Measurements from ENCODE around the gene BBS9.

The BBS9 gene

DNA sequence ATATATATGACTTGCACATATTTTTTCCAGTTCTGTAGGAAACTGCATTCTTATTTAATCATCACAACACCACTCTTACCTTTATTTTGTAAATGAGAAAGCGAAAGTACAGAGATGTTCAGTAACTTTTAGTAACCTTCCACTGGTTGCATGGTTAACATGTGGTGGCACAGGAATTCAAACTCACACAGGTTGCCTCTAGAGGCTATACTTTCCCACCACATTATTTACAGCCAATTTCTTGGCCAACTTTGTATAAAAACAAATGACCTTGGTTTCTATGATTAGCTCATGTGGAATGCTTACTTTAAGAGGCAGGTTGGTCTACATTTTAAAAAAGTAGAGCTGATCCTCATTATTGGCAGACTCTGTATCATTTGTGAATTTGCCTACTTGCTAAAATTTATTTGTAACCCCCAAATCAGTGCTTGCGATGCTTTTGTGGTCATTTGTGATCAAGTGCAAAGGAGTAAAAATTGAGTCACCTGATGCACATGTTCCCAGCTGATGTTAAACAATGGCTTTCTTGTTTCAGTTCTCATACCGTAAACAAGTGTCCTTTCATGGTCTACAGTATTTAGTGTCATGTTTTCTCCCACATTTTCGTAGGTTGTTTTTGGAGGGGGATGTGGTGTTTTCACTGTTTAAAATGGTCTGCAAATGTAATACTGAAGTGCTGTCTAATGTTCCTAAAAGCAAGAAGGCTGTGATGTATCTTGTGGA, 14.8 kb downstream of the BBS9 start:
- TF ChIP-seq EZH2 (IDR thresholded peaks at IDR 0.05) (no peak), POLR2AphosphoS5 (IDR thresholded peaks at IDR 0.05; ENCODE audit: borderline replicate concordance, low read depth, low read length) (no peak), FOXP2 (optimal IDR thresholded peaks at IDR 0.05; ENCODE audit: control extremely low read depth, extremely low read length, insufficient read depth) (no peak)
- Histone ChIP-seq H3K27ac (no peak overlapping the region), H3K4me3 (no peak overlapping the region), H3K36me3 (ENCODE audit: insufficient read depth, low read length) (no peaks in the 10 kb centered on the region), H3K9me3 (ENCODE audit: low read depth, low read length) (no peaks in the 10 kb centered on the region), H3K9ac (ENCODE audit: insufficient read length) (no peak overlapping the region)
- no peak for DNase-seq (ENCODE audit: low read depth, low spot score)

GRCh38 chr7:33145156-33145555, 15.8 kb downstream of the BBS9 start:
- no peak for DNase-seq (ENCODE audit: low read depth, low spot score)
- H3K4me3 ChIP-seq = no peak overlapping the region
- no peak overlapping the region for H3K27ac ChIP-seq
- no peak for TF ChIP-seq FOXP2 (optimal IDR thresholded peaks at IDR 0.05; ENCODE audit: control extremely low read depth, extremely low read length, insufficient read depth)
- no peak for TF ChIP-seq EZH2 (IDR thresholded peaks at IDR 0.05)
- no peak for TF ChIP-seq POLR2AphosphoS5 (IDR thresholded peaks at IDR 0.05; ENCODE audit: borderline replicate concordance, low read depth, low read length)
- no peaks in the 10 kb centered on the region for H3K9me3 ChIP-seq (ENCODE audit: low read depth, low read length)
- no peak overlapping the region for H3K9ac ChIP-seq (ENCODE audit: insufficient read length)
- no peaks in the 10 kb centered on the region for H3K36me3 ChIP-seq (ENCODE audit: insufficient read depth, low read length)

GRCh38 chr7:33152087-33152486, 22.7 kb downstream of the BBS9 start:
- no peaks in the 10 kb centered on the region for H3K9me3 ChIP-seq (ENCODE audit: low read depth, low read length)
- TF ChIP-seq POLR2AphosphoS5 (IDR thresholded peaks at IDR 0.05; ENCODE audit: borderline replicate concordance, low read depth, low read length) (no peak), EZH2 (IDR thresholded peaks at IDR 0.05) (no peak), FOXP2 (optimal IDR thresholded peaks at IDR 0.05; ENCODE audit: control extremely low read depth, extremely low read length, insufficient read depth) (no peak)
- no peak overlapping the region for H3K4me3 ChIP-seq
- no peak overlapping the region for H3K27ac ChIP-seq
- H3K36me3 ChIP-seq (ENCODE audit: insufficient read depth, low read length) = no peaks in the 10 kb centered on the region
- H3K9ac ChIP-seq (ENCODE audit: insufficient read length) = no peak overlapping the region
- no peak for DNase-seq (ENCODE audit: low read depth, low spot score)

DNA sequence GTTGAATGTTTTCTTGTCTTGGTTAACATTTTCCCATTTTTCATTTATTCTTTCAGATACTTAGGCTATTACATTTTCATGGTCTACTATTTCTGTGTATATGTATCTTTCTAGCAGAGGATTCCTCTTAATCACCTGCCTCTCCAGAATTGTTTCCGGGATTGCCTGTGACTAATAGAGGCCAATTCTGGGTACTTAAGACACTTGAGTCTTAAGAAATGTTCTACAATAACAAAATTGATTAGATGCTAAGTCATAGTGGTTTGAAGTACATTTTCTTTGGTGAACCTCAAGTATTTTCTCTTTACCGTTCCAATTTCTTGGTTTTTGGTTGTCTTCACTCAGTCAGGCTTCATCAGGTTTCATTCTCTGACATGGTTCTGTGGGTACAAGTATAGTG, 26.4 kb downstream of the BBS9 start:
- Histone ChIP-seq H3K9me3 (ENCODE audit: low read depth, low read length) (no peaks in the 10 kb centered on the region), H3K4me3 (no peak overlapping the region), H3K27ac (no peak overlapping the region), H3K9ac (ENCODE audit: insufficient read length) (no peak overlapping the region), H3K36me3 (ENCODE audit: insufficient read depth, low read length) (no peaks in the 10 kb centered on the region)
- DNase-seq (ENCODE audit: low read depth, low spot score) = no peak
- no peak for TF ChIP-seq POLR2AphosphoS5 (IDR thresholded peaks at IDR 0.05; ENCODE audit: borderline replicate concordance, low read depth, low read length)
- TF ChIP-seq EZH2 (IDR thresholded peaks at IDR 0.05) = no peak
- TF ChIP-seq FOXP2 (optimal IDR thresholded peaks at IDR 0.05; ENCODE audit: control extremely low read depth, extremely low read length, insufficient read depth) = no peak

DNA sequence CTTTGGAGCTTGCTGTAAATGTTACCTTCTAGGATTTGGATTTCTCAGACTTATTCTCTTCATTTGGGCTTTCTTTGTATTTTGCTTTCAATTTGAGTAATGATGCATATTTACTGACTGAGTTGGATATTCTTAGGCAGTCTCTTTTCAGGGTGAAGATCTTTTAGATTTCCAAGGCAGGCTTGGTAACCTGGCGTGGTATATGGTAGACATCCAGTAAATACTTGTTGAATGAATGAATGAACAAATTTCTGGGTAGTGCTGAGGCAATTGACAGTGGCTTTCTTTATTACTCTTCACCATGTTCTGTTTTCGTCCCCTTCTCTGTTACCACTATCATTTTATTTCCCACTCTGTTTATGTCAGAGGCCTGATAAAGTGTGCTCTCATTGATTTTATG, 27.1 kb downstream of the BBS9 start:
- no peaks in the 10 kb centered on the region for H3K9me3 ChIP-seq (ENCODE audit: low read depth, low read length)
- no peaks in the 10 kb centered on the region for H3K36me3 ChIP-seq (ENCODE audit: insufficient read depth, low read length)
- no peak for TF ChIP-seq FOXP2 (optimal IDR thresholded peaks at IDR 0.05; ENCODE audit: control extremely low read depth, extremely low read length, insufficient read depth)
- no peak for TF ChIP-seq EZH2 (IDR thresholded peaks at IDR 0.05)
- TF ChIP-seq POLR2AphosphoS5 (IDR thresholded peaks at IDR 0.05; ENCODE audit: borderline replicate concordance, low read depth, low read length) = no peak
- H3K4me3 ChIP-seq = no peak overlapping the region
- no peak overlapping the region for H3K27ac ChIP-seq
- H3K9ac ChIP-seq (ENCODE audit: insufficient read length) = no peak overlapping the region
- DNase-seq (ENCODE audit: low read depth, low spot score) = no peak

DNA sequence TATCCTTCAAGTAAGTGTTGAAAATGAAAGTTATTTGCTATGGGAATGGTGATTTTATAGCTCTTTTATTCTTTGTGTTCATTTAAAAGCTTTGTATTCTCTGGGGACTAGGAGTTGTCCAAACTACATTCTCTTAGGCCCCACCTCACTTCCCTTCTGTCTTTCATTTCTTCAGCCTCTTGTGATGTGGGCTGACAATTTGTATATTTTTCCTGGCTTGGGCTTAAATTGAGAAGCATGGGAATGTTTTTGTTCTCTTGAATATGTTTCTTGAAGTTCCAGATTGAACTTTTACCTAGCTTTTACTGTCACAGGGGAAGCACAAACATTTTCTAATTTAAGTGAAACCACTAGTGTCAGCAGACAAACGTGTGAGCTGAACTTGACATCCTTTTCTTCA, 27.9 kb downstream of the BBS9 start:
- no peak overlapping the region for H3K4me3 ChIP-seq
- TF ChIP-seq FOXP2 (optimal IDR thresholded peaks at IDR 0.05; ENCODE audit: control extremely low read depth, extremely low read length, insufficient read depth) (no peak), EZH2 (IDR thresholded peaks at IDR 0.05) (no peak), POLR2AphosphoS5 (IDR thresholded peaks at IDR 0.05; ENCODE audit: borderline replicate concordance, low read depth, low read length) (no peak)
- no peaks in the 10 kb centered on the region for H3K9me3 ChIP-seq (ENCODE audit: low read depth, low read length)
- no peak overlapping the region for H3K27ac ChIP-seq
- H3K9ac ChIP-seq (ENCODE audit: insufficient read length) = no peak overlapping the region
- no peak for DNase-seq (ENCODE audit: low read depth, low spot score)
- H3K36me3 ChIP-seq (ENCODE audit: insufficient read depth, low read length) = no peaks in the 10 kb centered on the region

DNA sequence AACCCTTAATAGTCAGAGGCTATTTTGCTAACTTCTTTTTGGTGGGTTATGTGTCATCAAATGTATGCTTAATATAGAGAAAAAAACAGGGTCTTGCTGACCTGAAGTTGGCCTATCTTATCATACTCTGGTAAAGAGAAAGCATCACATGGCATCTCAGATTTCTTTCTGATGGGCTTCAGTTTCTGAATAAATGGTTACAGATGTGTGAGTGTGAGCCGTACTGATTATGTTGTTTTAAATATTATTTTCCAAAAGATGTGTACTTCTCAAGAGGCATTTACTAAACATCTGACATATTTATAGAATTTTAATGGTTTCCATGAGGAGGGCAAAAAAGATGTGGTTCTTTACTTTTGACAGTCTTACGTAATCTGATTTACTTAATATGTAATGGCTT, 28.4 kb downstream of the BBS9 start:
- no peaks in the 10 kb centered on the region for H3K9me3 ChIP-seq (ENCODE audit: low read depth, low read length)
- no peak overlapping the region for H3K4me3 ChIP-seq
- DNase-seq (ENCODE audit: low read depth, low spot score) = peak; percentile 22
- no peak overlapping the region for H3K9ac ChIP-seq (ENCODE audit: insufficient read length)
- TF ChIP-seq FOXP2 (optimal IDR thresholded peaks at IDR 0.05; ENCODE audit: control extremely low read depth, extremely low read length, insufficient read depth) = no peak
- no peaks in the 10 kb centered on the region for H3K36me3 ChIP-seq (ENCODE audit: insufficient read depth, low read length)
- no peak overlapping the region for H3K27ac ChIP-seq

- Histone ChIP-seq H3K36me3 (ENCODE audit: insufficient read depth, low read length) (no peaks in the 10 kb centered on the region), H3K9me3 (ENCODE audit: low read depth, low read length) (no peaks in the 10 kb centered on the region)
- TF ChIP-seq EZH2 (IDR thresholded peaks at IDR 0.05) (no peak), POLR2AphosphoS5 (IDR thresholded peaks at IDR 0.05; ENCODE audit: borderline replicate concordance, low read depth, low read length) (no peak), FOXP2 (optimal IDR thresholded peaks at IDR 0.05; ENCODE audit: control extremely low read depth, extremely low read length, insufficient read depth) (no peak)
Observed at GRCh38 chr7:33177876-33178275, 48.5 kb downstream of the BBS9 start.

DNA sequence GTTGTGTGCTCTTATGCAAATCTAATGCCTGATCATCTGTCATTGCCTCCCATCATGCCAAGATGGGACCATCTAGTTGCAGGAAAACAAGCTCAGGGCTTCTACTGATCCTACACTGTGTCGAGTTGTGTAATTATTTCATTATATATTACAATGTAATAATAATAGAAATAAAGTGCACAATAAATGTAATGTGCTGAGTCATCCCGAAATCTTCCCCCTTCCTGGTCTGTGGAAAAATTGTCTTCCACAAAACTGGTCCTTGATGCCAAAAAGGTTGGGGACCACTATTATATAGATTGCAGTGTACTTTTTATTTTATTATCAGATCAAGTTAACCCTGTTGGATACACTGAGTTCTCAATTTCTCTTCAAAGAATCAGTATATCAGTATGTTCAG, 50.2 kb downstream of the BBS9 start:
- Histone ChIP-seq H3K9me3 (ENCODE audit: low read depth, low read length) (no peaks in the 10 kb centered on the region), H3K9ac (ENCODE audit: insufficient read length) (no peak overlapping the region), H3K27ac (no peak overlapping the region), H3K36me3 (ENCODE audit: insufficient read depth, low read length) (no peaks in the 10 kb centered on the region), H3K4me3 (no peak overlapping the region)
- DNase-seq (ENCODE audit: low read depth, low spot score) = no peak
- TF ChIP-seq POLR2AphosphoS5 (IDR thresholded peaks at IDR 0.05; ENCODE audit: borderline replicate concordance, low read depth, low read length) (no peak), EZH2 (IDR thresholded peaks at IDR 0.05) (no peak), FOXP2 (optimal IDR thresholded peaks at IDR 0.05; ENCODE audit: control extremely low read depth, extremely low read length, insufficient read depth) (no peak)

More at GRCh38 chr7:33177876-33178275, 48.5 kb downstream of the BBS9 start:
- DNase-seq (ENCODE audit: low read depth, low spot score) = no peak
- Histone ChIP-seq H3K9ac (ENCODE audit: insufficient read length) (no peak overlapping the region), H3K27ac (no peak overlapping the region), H3K4me3 (no peak overlapping the region)

Data from SK-N-MC (cell line).